GM12801 (cell line): ENCODE results near the gene VPREB3.

Source experiments
- CTCF ChIP-seq: IDR thresholded peaks from one replicate; pipeline ENCODE4 v1.5.1; 2011; ENCODE audit warnings: control low read depth; ENCODE audit not compliant: insufficient read length; ENCODE audit errors: extremely low read depth

VPREB3 gene

GRCh38 chr22:23793326-23793725 is 39.1 kb upstream of the VPREB3 start:
- no peak for TF ChIP-seq CTCF

- no peak for TF ChIP-seq CTCF
Observed at GRCh38 chr22:23791738-23792645, 37.8 kb upstream of the VPREB3 start.

- TF ChIP-seq CTCF = no peak
Observed at GRCh38 chr22:23790819-23791737, 36.9 kb upstream of the VPREB3 start.

- TF ChIP-seq CTCF = no peak
Observed at GRCh38 chr22:23789638-23790037, 35.4 kb upstream of the VPREB3 start.

- no peak for TF ChIP-seq CTCF
Observed at GRCh38 chr22:23789121-23789520, 34.9 kb upstream of the VPREB3 start.

- no peak for TF ChIP-seq CTCF
Observed at GRCh38 chr22:23787910-23788309, 33.7 kb upstream of the VPREB3 start.

- no peak for TF ChIP-seq CTCF
Observed at GRCh38 chr22:23787600-23787896, 33.3 kb upstream of the VPREB3 start.
